HG02678 (cell line): Measurements from ENCODE around the gene C11orf97.

Experiments used
- ATAC-seq: cut with Tn5 transposase; IDR thresholded peaks from one replicate; pipeline ENCODE4 v1.9.1; 2021; ENCODE audit warnings: mild to moderate bottlenecking, moderate library complexity; ENCODE audit not compliant: unreplicated experiment

Gene C11orf97

DNA sequence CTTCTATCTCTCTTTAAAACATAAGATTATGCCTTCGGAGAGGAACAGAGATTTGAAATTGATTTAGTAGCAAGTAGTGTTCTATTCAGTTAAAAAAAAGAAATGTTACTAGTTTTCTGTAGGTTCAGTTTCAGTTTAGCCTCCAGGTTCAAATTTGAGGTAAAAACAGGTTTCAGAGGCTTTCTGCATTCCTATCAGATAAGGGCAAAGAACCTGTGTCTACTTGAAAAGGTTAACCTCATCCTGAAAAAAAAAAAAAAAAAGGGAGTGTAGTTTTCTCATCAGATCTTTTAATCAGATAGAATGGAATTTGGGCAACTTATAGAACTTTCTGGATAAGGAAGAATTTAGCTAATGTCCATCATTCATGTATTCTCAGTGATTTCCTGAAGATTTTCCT is 12.1 kb downstream of the C11orf97 start:
- no peak for ATAC-seq

DNA sequence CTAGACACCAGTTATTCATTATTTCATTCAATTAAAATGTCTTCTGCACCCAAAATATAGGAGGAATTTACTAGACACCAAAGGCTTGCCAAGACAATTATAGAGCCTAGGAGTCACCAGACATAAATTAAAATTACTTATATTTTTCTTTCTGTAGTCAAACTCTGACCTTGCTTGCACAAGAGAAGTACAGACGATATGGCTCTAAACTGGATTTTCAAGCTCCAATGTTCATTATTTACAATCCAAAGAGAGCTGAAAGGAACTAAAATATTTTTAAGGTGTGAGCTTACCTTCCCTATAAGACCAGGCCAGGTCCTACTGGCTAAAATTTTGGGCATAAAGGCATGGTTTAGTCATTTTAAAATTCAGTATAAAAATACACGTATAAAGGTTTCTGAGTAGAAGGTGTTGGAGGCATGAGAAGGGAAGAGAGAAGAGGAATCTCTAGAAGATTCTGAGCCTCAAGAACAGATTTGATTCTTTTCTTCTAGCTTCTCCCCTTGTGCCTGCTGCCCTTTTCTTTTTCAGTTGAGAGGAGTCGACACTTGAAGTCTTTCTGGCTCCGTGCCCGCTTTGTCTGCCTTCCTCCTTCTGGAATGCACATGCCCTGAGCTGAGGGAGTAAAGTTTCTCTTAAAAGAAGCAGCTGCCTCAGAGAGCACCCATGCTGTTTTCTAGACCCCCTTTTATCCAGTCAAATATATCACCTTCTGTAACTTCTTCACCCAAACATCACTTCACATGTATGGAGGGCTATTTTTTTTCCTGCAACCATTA is 13.5 kb downstream of the C11orf97 start:
- ATAC-seq, result no peak

- ATAC-seq, result no peak
Observed at GRCh38 chr11:94526645-94527438, 14.6 kb downstream of the C11orf97 start.

GRCh38 chr11:94528551-94528950 is 16.3 kb downstream of the C11orf97 start:
- ATAC-seq, result no peak

GRCh38 chr11:94532211-94532610 is 19.9 kb downstream of the C11orf97 start:
- no peak for ATAC-seq

GRCh38 chr11:94533206-94533605 is 20.9 kb downstream of the C11orf97 start:
- ATAC-seq, result no peak

DNA sequence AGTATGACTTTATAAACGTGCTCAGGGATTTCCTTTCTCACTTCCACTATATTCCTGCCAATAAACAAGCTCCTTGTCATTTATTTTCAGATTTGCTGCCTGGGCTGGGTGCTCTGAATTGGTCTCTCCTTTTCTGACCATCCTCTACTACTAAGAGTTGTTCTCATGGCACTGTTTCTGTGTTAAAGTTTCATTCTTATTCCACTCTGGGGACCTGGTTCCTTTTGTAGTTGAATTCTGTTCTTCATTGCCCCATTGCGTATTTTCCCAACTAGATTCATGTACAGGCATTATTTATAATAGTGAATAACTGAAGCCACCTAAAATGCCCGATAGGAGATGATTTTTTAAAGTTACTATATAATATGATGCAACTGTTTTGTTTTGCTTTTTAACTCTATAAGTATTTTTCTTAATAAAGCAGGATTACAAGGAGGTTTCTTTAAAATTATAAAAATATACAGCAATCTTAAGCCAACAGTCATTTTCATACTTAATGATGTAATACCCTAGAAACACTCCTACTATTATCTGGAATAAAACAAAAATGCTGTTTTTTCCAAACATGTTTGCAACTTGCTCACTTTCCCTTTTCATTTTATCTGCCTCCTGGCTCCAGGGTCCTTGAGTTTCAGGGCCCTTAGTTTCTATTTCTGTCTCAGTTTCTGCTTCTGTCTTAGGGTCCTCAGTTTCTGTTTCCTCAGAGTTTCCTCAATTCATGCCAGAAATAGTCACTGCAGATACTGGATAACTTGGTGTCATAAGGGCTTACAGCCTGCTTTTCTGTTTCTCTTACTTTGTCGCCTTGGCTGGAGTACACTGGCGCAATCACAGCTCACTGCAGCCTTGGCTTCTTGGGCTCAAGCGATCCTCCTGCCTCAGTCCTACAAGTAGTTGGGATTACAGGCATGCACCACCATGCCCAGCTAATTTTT is 21.7 kb downstream of the C11orf97 start:
- no peak for ATAC-seq

DNA sequence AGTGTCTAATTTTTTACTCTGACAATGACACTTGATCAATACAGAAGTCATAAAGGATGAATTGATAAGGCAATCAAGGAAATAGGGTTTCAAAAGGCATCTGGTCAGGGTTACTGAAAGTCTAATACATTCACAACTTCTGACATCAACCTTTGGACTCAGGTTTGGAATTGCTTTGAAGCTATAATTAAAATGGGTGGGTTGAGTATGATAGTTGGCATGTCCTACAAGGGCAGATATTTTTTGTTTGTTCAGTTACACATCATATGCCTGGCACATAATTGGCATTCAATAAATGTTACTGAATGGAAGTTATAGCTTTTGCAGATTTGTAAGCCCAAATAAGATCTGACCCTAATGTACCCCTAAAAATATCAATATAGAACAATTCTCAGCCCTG is 24.1 kb downstream of the C11orf97 start:
- ATAC-seq, result no peak

GRCh38 chr11:94537031-94537600 is 24.9 kb downstream of the C11orf97 start:
- ATAC-seq, result no peak

DNA sequence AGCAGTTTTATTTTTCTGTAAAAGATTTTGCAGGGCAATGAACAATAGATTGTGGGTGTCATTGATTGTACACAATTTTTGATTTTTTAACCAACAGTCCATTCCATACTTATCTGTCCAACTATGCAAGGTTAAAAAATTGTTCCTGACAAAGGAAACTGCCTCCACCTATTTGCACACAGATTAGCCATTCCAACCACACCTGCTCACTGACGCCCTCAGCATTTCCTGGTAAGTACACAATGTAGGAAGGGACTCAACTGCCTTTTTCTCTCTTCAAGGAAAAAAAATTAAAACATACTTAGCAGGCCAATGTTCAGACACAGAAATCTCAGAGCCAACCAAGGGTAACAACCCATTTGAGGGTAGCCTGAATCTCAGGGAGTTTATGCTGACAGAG is 27.2 kb downstream of the C11orf97 start:
- ATAC-seq, result no peak

GRCh38 chr11:94543695-94544645 is 31.7 kb downstream of the C11orf97 start, which contains the start of gene FUT4:
Gene FUT4 (plus strand): TSS chr11:94543921. CDS start chr11:94544134, 213 bp downstream.
- ATAC-seq, result peak; percentile 82

GRCh38 chr11:94544646-94545263 is 32.5 kb downstream of the C11orf97 start:
- peak; percentile 3 for ATAC-seq

DNA sequence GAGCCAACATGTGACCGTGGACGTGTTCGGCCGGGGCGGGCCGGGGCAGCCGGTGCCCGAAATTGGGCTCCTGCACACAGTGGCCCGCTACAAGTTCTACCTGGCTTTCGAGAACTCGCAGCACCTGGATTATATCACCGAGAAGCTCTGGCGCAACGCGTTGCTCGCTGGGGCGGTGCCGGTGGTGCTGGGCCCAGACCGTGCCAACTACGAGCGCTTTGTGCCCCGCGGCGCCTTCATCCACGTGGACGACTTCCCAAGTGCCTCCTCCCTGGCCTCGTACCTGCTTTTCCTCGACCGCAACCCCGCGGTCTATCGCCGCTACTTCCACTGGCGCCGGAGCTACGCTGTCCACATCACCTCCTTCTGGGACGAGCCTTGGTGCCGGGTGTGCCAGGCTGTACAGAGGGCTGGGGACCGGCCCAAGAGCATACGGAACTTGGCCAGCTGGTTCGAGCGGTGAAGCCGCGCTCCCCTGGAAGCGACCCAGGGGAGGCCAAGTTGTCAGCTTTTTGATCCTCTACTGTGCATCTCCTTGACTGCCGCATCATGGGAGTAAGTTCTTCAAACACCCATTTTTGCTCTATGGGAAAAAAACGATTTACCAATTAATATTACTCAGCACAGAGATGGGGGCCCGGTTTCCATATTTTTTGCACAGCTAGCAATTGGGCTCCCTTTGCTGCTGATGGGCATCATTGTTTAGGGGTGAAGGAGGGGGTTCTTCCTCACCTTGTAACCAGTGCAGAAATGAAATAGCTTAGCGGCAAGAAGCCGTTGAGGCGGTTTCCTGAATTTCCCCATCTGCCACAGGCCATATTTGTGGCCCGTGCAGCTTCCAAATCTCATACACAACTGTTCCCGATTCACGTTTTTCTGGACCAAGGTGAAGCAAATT is 33.3 kb downstream of the C11orf97 start:
- ATAC-seq, result no peak

DNA sequence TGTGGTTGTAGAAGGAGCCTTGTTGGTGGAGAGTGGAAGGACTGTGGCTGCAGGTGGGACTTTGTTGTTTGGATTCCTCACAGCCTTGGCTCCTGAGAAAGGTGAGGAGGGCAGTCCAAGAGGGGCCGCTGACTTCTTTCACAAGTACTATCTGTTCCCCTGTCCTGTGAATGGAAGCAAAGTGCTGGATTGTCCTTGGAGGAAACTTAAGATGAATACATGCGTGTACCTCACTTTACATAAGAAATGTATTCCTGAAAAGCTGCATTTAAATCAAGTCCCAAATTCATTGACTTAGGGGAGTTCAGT is 33.9 kb downstream of the C11orf97 start:
- ATAC-seq, result no peak

- no peak for ATAC-seq
Observed at GRCh38 chr11:94546886-94547285, 34.6 kb downstream of the C11orf97 start.

DNA sequence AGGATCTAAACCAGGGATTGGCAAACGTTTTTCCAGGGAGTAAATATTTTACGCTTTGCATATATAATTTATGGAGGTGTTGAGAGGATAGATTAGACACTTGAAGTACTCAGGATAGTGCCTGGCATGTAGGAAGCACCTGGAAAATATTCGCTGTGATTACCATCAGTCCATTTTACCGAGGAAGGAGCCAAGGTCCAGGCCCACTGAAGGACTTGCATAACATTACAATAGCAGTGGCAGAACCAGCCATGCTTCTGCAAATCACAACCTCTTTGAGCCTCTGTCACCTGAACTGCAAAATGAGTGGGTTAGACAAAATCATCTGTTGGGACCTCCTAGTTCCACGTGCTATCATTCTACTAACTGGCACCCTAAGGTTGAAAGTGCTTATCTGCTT is 36.9 kb downstream of the C11orf97 start:
- no peak for ATAC-seq

DNA sequence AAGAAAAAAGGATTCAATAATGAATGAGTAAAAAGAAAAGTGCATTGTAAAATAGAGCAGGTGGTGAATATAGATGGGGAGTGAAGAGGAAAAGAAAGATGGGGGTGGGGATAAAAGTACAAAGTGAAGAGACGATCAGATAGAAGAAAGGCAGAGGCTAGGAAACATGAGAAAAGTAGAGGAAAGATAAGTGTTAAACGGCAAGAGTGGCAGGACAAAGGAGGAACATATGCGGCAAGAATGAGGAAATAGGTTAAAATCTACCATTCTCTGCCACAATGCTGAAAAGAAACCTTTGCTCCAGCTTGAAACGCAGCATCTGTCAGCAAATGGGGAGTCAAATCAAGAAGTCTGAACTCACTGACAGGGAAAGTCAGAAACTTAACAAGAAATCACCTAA is 38.3 kb downstream of the C11orf97 start:
- peak; percentile 41 for ATAC-seq

DNA sequence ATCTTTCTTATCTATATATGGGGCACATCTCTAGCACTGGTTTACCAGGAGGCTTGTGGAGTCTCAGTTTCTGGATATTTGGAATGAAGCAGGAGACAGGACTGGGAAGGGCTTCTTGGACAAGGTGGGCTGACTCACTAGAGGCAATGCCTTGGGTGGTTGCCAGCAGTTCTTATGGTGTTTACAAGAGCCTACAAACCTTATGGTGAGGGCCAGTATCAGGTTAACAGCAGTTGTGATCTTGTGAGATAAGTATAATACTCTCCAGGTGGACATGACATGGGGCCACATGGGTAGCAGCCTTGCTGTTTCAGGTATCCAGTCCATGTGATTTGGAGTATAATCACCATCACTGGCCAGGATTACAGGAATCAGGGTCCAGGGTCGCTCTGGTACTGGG is 41.7 kb downstream of the C11orf97 start:
- no peak for ATAC-seq
